Body of pancreas (tissue), 4 donors: ENCODE data around the gene RAMP3. TPM values are rescaled to one million over a fixed set of nuclear protein-coding genes. Genes with fewer than 3 reads are reported as not detected.

Source experiments
- ATAC-seq: fragments of 150-250 bp; one replicate; pipeline ENCODE4 v1.9.1; 2016
- DNase-seq, 4 donors: peaks; one replicate each; pipeline ENCODE4 v3.0.0-alpha.2; 2019
- H3K27ac ChIP-seq, 4 donors: fragments of 200-600 bp; sonication (generic); 1 replicate in 3 of 4; 2 replicates in 1 of 4; pipeline versions ENCODE4 v1.5.1 to v1.6.1; 2016 to 2019; ENCODE audit warnings: mild to moderate bottlenecking in 1 of 4, mixed read lengths in 1 of 4, moderate library complexity in 1 of 4
- H3K27me3 ChIP-seq, 2 donors: fragments of 200-600 bp; sonication (generic); one replicate each; pipeline ENCODE4 v1.6.0; 2016; ENCODE audit warnings: mild to moderate bottlenecking in 1 of 2
- H3K36me3 ChIP-seq, 2 donors: fragments of 200-600 bp; sonication (generic); replicated peaks in 1 of 2; 2 replicates each; pipeline ENCODE4 v1.5.1; 2016; ENCODE audit warnings: low read depth in 2 of 2; ENCODE audit not compliant: insufficient read depth in 1 of 2
- H3K4me1 ChIP-seq: fragments of 200-600 bp; sonication (generic); one replicate; pipeline ENCODE4 v1.6.0; 2016
- H3K4me3 ChIP-seq, 2 donors: fragments of 200-600 bp; sonication (generic); 1 replicate in 1 of 2; 2 replicates in 1 of 2; pipeline ENCODE4 v1.5.1; 2016 to 2019
- H3K9me3 ChIP-seq, 3 donors: fragments of 200-600 bp; sonication (generic); 1 replicate in 2 of 3; 2 replicates in 1 of 3; pipeline ENCODE4 v1.5.1; 2016
- POLR2A ChIP-seq, 3 donors: fragments of 450-650 bp; IDR thresholded peaks; one replicate each; pipeline ENCODE4 v1.6.1; 2016; ENCODE audit warnings: antibody characterized with exemption in 3 of 3, mild to moderate bottlenecking in 2 of 3
- WGBS, 2 donors: methylation state at CpG; one replicate each; pipeline ENCODE4 v1.1.5; 2017; 5-methylcytosine and 5-hydroxymethylcytosine counted together
- intact Hi-C: fragments of 100-400 bp; cut with DNase I; formaldehyde crosslinking; loops from one replicate; pipeline ENCODE4 v1.15.1; 2023
- total RNA-seq, 2 donors: library from RNA; depleted of rRNA; stranded (reverse); fragments of >200 nt; gene quantifications; one replicate each; pipeline ENCODE4 v1.1.0, GENCODE V29; 2016
- TF ChIP-seq, protein P1 (sequence below), 7 experiments: fragments of 450-650 bp in 4 of 7; fragments of 200-600 bp in 3 of 7; sonication (generic) in 3 of 7; IDR thresholded peaks; one replicate each; pipeline ENCODE4 v1.5.1; 2016 to 2019; ENCODE audit warnings: antibody characterized with exemption in 7 of 7

RAMP3 gene
- total RNA-seq, 2 donors from 2014 or later: 14.0 to 23.1 TPM

DNA sequence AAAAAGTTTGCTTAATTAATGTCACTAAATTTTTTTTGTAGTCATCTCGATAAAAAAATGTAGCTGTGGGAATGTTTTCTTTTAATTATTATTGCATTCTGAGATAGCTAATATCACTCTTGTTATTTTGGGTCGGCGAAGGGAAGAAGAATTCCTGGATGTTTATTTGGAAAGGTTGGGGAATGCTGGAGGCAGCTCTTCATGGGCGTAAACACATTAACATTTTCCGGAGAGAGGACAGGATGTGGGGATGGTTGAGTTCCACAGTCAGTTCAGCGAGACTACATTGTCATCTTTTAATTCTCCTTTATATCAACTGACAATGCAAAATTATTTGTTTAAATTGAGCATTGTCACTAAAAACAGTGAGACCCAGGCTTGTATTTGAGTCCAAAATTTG is 72.5 kb downstream of the RAMP3 start:
- WGBS, 2 donors: 43 to 55% methylated on average over 6 of the region's 6 CpGs
- no peak for TF ChIP-seq POLR2A (IDR thresholded peaks at IDR 0.05)
- TF ChIP-seq, protein P1, sequence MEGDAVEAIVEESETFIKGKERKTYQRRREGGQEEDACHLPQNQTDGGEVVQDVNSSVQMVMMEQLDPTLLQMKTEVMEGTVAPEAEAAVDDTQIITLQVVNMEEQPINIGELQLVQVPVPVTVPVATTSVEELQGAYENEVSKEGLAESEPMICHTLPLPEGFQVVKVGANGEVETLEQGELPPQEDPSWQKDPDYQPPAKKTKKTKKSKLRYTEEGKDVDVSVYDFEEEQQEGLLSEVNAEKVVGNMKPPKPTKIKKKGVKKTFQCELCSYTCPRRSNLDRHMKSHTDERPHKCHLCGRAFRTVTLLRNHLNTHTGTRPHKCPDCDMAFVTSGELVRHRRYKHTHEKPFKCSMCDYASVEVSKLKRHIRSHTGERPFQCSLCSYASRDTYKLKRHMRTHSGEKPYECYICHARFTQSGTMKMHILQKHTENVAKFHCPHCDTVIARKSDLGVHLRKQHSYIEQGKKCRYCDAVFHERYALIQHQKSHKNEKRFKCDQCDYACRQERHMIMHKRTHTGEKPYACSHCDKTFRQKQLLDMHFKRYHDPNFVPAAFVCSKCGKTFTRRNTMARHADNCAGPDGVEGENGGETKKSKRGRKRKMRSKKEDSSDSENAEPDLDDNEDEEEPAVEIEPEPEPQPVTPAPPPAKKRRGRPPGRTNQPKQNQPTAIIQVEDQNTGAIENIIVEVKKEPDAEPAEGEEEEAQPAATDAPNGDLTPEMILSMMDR (IDR thresholded peaks at IDR 0.05): no peak

DNA sequence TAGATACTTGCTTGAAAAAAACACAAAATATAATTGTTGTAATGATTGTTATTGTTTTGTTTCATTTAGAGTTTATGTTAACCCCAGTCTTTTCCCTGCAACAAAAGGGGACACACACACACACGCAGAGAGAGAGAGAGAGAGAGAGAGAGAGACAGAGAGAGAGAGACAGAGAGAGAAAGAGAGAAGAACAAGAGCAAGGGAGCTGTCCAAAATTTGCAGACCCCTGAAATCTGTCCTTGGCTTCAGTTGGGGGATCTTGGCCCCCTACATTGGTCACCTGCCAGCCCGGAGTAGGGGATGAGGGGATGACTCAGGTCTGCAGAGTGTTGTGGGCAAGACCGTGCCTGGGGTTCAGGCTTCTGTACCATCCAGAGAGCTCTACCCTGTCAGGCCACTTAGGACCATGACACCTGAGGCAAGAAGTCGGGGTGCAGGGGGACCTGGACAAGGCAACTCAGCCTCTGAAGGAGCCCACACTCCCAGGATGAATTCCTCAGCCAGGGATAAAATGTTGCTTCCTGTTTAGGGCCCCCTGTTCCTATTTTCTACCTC is 73.1 kb downstream of the RAMP3 start:
- ATAC-seq (no peak), DNase-seq (no peak)
- Histone ChIP-seq H3K27ac (no peak overlapping the region), H3K9me3 (no peaks in the 10 kb centered on the region), H3K36me3 (no peaks in the 10 kb centered on the region), H3K27me3 (no peaks in the 10 kb centered on the region), H3K4me3 (no peak overlapping the region), H3K4me1 (no peaks in the 10 kb centered on the region)
- TF ChIP-seq POLR2A (IDR thresholded peaks at IDR 0.05): no peak
- TF ChIP-seq, protein P1 (IDR thresholded peaks at IDR 0.05): no peak
- intact Hi-C loops: no loop called here
- WGBS, 2 donors: 52 to 56% methylated on average over 4 of the region's 4 CpGs

More for the DNA sequence above, 72.5 kb downstream of the RAMP3 start:
- Histone ChIP-seq H3K4me1 (no peaks in the 10 kb centered on the region), H3K27me3 (no peaks in the 10 kb centered on the region), H3K9me3 (no peaks in the 10 kb centered on the region), H3K27ac (no peak overlapping the region), H3K36me3 (no peaks in the 10 kb centered on the region), H3K4me3 (no peak overlapping the region)
- no peak for ATAC-seq
- intact Hi-C loops: no loop called here
- DNase-seq: no peak

DNA sequence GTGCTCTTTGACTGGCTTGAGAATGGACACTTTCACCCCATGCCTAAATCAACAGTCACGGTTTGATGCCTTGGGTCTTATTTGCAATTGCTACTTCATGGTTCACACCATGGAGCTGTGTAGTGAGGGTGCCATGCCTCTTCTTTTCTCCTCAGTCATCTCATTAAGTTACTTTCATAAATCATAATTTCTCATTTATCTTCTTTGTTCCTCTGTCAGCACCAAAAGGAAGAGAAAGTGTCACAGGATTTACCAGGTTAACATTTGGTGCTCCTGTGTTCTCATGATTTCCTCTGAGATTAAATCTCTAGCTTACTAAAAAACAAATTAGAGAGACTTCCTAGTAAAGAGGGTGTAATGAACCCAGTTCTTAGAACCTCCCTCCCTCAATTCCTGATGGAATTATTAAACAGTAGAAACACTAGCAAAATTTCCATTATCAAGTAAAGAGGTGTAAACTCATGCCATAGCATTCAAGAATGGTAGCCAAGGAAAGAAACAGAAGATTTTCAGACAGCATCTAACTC is 75.7 kb downstream of the RAMP3 start:
- H3K27me3 ChIP-seq: no peaks in the 10 kb centered on the region
- no peaks in the 10 kb centered on the region for H3K9me3 ChIP-seq
- H3K36me3 ChIP-seq: no peaks in the 10 kb centered on the region
- no peak overlapping the region for H3K27ac ChIP-seq
- H3K4me3 ChIP-seq: no peak overlapping the region
- DNase-seq (no peak), ATAC-seq (no peak)
- TF ChIP-seq, protein P1 (IDR thresholded peaks at IDR 0.05): no peak
- TF ChIP-seq POLR2A (IDR thresholded peaks at IDR 0.05): no peak
- intact Hi-C loops: no loop called here
- H3K4me1 ChIP-seq: no peaks in the 10 kb centered on the region
- WGBS, 2 donors: 67 to 68% methylated on average over 1 of the region's 1 CpG

Other genes with a start within 250 kb of the RAMP3 start
- 1 to 10 TPM; 2.3 to 3.3 TPM for gene MYO1G, start 178.8 kb upstream of the RAMP3 start, total RNA-seq
- gene CCM2, start 157.6 kb upstream of the RAMP3 start, total RNA-seq: 10 to 100 TPM; 19.4 to 22.3 TPM
- 1 to 10 TPM in 1 of 2 donors, under 1 TPM in 1; 0.78 to 1.6 TPM for gene NACAD, start 68.8 kb upstream of the RAMP3 start, total RNA-seq
- 10 to 100 TPM; 14.0 to 81.4 TPM for gene TBRG4, start 46.1 kb upstream of the RAMP3 start, total RNA-seq